GM19438 (cell line): Measurements from ENCODE around the gene PCYOX1L.

ENCODE experiments used
- ATAC-seq: cut with Tn5 transposase; IDR thresholded peaks from one replicate; pipeline ENCODE4 v1.9.1; 2021; ENCODE audit warnings: low read depth; ENCODE audit not compliant: unreplicated experiment

The PCYOX1L gene

DNA sequence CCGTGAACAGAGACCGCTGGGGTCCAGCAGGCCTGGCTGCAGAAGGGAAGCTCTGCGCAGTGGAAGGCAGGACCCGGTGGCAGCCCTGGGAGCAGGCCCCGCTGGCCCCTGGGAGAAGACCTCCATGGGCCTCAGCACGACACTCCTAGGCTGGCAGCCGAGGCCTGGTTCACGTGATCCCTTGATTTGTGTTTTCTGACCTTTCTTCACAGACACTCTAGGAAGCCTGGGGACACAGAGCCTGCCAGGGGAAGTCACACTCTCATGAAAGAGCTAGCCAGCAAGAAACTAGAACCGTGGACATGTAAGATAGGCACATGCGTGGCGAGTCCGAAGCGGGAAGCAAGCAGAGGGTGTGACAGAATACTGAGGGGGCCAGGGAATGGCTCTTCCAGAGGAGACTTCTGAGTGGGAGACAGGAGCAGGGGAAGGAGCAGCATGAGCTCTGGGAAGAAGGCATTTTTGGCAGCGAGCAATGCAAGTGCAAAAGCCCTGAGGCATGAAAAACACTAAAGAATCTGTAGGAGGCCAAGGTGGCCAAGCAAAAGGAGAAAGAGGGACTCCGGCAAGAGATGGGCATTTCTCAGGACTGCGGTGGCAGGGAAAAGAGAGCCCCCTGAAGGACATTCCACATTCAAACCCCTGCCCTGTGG lies 47.8 kb downstream of the PCYOX1L start:
- no peak for ATAC-seq

DNA sequence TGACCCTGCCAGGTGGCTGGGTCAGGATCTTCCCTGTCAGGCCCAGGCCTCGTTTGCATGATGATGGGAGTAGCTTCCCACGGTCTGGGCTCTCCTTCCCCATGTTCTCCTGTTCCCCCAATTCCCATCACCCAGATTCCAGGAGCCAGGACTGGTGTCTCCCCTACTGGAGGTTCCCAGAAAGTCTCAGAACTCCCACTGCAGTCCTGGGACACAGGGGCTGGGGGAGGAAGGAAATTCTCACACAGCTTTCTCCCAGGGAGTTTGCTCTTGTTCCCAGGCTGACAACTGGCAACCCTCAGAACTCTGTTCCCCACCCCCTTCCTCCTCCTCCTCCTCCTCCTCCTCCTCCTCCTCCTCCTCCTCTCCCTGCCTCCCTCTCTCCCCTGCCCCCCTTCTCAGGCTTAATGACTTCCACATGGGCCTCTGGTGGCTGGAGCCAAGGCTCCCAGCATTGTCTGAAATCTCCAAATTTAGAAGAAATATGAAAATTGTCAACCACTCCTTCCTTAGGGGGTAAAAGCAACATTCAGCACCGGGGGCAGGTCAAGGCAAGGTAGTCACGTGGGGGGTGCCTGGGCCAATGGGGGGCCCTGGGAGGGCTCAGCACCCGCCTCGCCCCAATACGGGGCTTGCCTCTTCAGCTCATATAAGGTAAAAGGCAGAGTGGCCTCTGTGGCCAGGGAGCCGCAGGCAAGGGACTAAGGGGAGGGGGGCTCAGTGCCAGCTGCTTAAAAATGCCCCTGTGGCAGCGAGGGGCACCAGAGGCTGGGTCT lies 48.5 kb downstream of the PCYOX1L start:
- ATAC-seq: no peak

DNA sequence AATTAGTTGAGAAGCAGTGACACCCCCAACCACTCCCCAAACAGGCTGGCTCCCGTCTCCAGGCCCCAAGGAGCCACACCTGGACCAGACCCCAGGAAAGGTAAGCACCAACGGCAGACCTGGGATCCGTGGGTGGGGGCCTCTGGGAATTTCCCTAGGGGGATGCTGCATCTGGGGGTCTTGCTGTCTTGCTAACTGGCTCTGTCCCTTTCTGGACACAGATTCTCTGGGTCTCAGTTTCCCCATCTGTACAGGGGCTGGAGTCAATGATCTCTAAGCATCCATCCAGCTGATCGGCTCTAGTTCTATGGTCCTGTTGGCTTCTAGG lies 49.1 kb downstream of the PCYOX1L start:
- ATAC-seq: no peak

DNA sequence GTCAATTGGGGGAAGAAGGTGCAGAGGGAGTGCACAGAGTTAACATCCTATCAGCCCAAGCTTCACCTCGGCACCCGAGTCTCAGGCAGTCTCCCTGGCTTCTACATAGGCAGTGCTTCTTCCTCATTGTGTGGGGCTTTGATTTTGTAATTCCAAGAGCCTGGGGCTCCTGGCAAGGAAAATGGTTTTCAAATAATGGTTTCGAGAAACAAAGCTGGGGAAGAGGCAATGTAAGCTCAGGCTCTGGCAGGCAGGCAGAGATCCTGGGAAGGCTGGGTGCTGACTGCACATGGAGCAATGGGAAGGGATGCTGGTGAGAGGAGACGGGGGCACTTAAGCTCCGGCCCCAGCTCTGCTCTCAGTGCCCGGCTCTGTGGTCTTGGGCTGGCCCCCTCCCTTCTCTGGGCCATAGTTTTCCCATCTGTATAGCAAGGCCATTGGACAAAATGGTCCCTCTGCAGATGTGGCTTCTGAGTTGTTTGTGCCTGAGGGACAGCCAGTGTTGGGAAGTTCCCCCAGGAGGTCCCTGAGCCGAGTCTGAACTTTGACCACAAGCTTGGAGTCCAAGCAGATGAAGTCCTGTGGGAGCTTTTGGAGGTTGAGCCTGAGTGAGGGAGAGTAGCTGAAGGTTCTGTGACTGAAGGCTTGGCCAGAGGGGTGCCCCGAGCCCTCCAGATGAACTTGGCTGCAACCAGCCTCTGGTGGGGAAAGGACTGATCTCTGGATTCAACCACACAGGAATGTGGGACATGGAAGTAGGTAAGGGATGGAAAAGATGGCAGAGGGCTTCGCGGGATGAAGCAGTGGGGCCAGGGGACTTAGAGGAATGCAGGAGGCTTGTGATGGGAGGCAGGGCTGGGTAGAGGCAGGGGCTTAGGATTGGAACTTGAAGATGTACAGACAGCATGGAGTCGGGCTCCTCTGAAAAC lies 49.7 kb downstream of the PCYOX1L start:
- no peak for ATAC-seq

DNA sequence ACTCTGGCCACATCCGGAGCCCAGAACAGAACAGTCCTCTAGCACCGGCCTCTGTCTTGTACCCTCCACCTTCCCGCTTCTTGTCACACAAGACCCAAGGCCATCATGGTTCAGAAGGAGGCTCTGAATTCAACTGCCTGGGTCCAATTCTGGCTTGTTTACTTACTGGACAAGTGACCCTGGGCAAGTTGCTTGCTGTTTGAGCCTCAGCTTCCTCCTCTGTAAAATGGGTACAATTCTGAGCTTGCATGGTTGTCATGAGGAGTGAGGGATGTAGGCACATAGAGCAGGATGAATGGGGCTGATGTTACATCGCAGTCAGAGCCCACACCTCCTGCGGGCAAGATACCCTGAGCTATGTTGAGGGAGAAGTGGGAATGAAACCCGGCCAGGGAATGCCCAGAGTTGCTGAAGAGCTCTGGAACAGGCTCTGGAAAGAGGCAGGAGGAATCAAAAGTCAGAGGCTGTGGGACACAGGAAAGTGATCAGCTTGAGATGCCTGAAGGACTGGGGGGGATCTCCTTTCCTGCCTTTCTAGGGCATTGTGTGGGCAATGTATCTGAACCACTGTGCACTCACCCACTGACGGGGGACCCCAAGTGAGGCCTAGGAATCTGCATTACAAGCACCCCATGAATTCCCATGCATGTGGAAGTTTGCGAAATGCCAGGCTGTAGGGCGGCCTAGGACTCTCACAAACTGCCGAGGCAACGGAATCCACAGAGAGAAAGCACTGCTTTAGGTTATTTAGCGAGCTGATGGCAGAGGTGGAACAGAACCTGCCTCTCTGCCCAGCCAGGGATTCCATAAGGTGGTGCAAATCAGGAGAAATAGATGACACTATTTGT lies 50.6 kb downstream of the PCYOX1L start:
- ATAC-seq: no peak

DNA sequence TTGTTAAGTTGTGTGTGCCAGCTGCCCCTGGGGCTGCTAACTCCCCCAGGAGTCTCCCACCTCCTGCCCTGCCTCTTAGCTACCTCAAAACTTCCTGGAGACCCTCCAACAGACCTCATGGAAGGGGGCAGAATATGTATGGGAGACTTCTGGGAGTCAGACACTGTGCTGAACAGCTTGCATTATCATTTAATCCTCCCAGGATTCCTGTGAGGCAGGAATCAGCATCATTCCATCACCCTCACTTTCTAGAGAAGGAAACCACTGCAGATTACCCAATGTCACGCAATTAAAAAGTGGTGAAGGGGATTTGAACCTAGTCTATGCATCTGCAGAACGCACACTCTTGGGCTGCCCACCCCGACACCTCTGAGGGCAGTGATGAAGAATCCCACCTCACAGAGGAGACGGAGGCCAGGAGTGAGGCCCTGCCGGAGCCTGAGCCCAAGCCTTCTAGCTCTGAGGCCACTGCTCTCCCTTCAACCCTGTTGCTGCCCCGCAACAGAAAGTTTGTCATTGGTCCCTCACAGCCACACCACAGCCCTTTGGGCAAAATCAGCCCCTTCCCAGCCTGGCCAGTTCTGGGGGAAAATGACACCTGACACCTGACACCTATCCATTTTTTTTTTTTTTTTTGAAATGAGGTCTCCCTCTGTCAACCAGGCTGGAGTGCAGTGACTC lies 51.6 kb downstream of the PCYOX1L start:
- no peak for ATAC-seq

DNA sequence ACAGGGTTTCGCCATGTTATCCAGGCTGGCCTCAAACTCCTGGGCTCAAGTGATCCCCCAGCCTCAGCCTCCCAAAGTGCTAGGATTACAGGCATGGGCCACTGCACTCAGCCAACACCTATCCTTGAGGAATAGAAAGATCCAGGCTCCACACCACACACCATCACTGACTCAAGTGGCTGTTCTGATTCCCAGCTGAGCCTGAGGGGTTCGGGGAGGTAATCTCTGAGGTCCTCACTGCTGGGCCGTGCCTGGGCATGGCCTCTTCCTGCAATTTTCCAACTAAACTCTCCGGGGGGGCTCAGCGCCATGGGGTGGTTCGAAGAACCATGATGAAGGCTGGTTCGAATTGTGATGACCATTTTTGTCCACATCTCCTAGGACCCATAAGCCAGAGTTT lies 52.2 kb downstream of the PCYOX1L start:
- ATAC-seq: no peak

DNA sequence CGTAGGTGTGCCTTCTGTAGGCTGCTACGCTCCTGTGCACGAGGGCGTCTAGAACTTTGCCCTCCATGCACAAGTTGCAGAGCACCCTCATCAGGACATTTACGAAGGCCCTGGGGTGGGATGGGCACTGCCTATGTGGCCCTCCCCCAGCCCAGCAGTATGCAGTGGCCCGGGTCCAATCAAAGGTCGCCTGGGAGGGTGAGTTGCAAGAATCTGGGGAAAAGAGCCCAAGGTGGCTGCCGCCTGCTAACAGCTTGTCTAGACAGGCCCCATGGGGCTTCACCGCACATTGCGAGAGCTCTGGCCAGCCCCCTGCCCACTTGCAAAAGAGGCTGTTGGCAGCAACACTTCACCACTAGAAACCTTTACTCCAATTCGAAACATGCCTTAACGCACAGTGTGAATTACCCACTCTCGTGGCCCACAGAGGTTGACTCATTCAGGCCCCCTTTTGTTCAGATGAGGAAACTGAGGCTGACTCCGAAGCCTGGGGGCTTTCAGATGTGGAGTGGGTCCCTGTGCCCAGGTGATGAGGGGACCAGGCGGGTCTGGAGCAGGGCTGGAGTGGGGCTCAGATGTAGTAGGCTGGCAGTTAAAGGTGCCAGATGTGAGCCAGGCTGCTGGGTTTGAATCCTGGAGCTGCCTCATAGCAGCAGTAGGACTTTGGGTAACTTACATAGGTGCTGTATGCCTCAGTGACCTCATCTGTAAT lies 53.0 kb downstream of the PCYOX1L start:
- no peak for ATAC-seq

DNA sequence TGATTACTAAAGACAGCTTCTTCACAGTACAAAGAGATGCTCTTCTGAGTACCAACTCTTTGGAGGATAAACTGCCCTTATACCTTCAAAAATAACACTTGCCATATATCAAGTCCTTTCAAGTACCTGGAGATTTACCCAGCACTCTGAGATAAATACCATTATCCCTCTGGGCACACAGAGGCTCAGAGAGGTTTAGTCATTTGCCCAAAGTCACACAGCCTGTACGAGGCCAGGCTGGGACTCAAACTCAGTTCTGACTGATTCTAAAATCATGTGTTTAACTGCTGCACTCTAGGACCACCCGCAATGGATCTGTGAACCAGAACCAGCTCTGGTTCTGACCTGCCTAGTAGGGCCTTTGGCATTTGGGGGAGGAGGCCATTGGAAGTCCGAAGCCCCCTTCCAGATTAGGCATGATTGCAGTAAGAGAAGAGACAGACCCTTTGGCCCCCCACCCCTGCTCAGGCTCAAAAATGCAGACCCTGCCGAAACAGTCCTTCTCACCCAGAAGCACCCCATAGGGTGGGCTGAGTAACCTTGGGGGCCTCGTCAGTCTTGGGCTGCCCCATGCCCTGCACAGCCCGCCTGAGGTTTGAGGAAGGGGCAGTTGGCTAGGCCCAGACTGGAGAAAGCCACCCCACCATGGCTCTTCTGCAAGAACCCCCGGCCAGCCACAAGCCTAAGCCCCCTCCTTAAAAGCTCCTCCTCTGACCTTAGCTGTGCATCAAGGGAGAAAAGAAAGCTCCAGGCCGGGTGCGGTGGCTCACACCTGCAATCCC lies 54.1 kb downstream of the PCYOX1L start:
- ATAC-seq: no peak

DNA sequence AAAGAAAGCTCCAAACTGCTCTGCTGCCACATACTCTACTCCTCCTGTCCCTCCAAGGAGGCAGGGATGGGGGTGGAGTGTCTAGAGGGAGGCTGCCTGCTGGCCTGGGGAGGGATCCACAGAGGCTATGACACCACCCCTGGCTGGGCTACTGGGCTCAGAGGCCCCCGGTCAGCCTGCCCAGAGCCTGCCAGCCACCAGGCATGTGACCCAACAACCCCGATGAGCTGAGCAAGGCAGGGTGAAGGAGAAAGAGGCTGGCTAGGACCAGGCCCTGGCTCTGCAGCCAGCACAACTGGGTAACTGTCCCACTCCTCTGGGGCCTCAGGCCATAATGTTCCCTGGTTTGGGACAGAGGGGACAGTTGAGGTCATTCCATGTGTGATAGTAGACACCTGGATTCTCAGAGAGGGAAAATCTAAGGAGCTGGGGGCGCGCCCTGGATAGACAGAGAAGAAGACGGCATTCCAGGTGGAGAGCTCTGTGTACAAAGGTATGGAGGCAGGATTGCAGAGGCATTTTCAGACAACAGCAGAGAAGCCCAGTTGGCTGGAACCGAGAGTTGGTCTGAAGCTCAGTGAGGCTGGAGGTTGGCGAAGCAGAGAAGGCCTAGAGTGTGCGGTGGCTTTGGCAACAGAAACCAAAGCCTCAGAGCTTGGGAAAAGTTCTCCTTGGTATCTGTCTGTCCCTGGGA lies 55.1 kb downstream of the PCYOX1L start:
- ATAC-seq: no peak

DNA sequence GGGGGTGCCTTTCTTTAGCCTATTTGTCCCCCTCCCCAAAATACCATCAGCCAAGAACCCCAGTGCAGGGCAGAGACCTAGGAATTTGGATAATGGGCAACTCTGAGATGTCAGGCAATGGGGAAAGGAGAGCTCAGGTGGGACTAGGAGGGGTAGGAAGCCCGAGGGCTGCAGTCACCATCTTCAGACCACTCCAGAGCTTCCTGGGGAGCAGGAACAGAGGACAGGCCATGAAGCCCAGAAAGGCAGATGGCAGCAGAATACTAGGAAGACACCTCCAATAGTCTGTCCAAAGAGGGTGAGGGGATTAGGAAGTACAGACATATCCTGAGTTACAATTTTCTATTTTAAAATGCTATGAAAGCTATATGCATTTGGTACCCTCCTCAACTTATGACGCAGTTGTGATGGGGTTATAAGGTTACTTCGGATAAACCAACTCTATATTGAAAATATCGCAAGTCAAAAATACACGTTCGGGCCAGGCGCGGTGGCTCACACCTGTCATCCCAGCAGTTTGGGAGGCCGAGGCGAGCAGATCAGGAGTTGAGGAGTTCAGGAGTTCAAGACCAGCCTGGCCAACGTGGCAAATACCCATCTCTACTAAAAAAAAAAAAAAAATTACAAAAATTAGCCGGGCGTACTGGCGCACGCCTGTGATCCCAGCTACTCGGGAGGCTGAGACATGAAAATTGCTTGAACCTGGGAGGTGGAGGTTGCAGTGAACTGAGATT lies 55.8 kb downstream of the PCYOX1L start:
- no peak for ATAC-seq

DNA sequence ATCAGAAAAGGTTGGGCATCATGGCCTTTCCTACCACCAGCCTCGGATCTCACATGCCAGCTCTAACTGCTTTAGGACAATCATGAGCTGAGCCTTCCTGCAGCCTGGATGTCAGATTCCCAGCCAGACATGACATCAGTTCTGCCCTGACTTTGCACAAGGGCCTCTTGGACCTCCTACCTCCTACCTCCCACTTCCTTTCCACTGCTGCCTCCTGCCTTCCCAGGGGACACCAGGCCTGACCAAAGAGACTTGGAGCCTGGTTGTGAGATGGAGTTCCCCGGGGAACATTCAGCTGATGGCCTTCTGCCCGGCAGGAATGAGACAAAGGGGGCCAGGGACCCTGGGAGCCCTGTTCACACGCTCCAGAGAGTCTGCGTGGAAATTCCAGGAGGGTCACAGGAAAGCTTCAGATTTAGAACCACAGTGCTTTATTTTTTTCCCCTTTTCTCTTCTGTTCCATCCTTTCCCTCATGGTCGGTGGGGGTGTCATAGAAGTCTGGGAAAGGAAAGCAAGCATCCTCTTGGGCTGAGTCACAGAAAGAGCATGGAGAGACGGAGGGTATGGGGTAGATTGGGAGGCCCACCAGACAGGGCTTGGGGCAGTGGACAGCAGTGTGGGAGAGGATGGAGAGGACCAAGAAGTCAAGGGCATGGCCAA lies 56.7 kb downstream of the PCYOX1L start:
- ATAC-seq: no peak

DNA sequence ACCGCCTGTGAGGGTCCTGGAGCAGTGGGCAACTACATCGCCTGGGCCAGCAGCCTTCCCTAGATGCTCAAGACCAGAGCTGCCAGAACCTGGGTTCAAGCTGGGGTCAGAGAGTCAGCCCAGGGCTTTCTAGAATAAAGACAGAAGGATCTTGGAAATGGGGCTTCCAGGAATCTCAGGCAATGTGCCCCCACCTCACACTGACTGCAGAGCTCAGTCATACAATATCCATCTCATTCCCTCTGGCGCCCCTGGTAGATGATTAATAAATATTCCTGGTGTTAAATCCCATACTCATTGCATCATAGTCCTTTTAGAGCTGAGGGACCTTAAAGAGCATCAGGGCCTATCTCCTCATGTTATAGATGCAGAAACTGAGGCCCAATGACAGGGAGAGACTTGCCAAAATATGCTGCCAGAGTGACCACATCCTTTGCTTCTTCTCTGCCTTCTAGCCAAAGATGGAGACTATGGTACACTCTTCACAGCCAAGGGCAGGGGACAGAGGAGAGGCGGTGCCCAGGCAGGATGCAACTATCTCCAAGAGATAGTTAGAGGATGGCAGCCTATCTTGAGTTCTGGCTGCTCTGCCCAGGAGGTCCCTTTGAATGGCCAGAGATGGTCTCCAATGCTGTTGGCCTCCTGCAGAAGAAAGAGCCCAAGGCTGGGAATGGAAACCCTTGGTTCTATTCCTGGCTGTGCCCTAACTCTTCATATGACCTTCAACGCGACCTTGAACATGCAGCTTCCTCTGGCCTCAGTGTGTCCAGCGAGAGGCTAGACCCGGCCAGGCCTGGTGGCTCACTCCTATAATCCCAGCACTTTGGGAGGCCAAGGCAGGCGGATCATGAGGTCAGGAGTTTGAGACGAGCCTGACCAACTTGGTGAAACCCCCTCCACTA lies 57.5 kb downstream of the PCYOX1L start:
- ATAC-seq: no peak

DNA sequence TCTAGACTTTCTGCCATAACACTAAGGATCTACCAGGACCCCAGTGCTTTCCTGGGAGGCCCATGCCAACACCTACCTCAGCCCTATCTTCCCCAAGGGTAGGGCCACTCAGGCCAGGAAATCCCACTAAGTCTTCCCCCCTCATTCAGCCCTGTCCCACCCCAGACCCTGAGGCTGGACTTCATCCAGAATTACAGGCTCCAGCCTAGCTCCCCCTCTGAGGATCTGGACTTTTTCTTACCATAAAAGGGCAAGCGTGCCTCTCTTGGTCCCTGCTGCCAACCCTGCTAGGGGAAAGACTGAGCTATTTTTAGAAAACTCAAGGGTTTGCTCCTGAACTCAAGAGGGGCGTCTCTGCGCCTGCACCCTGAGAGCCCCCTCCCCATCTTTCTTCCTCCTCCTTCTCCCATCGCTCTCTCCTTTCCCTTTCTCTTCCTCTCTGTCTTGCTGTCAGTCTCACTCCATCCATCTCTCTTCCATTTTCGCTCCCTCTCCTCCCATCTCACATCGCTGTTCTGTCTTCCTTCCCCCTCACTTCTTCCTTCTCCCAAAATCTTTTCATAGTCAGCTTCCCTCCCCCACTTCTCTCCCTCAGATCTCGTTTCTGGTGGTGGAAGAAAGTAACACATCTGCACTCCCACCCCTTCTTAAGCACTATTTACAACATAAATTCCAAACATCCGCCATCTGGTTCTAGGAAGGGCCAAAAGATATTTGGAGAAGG lies 59.3 kb downstream of the PCYOX1L start:
- ATAC-seq: no peak

DNA sequence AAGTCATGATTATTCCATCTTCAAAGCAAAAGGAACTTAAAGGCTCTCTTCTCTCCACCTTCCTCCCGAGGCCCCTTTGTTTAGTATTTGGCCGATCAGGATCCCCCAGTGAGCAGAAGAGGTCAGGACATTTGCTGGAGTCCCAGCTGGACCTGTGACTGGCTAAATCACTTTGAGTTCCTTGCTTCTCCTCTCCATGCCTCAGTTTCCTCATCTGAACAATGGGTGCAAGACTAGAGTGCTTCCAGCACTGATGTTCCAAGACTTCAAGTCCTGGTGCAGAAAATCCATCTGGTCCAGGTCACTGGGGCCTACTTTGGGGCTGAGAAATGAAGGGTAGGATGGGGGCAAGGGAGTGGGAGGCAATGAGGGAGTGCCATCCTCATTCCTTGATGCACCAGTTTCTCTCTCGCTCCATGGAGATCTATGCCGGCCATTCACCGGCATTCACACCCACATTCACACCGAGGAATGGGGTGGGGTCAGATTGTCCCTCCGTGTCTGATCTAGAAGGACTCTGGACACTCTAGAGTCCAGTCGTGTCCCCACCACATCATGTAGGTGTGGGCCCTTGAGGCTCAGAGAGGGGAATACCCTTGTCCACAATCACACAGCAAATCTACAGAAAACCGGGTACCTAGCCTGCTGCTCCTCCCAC lies 60.0 kb downstream of the PCYOX1L start:
- ATAC-seq: no peak
